ENCODE results near the gene GAP43.
"Not testable (repeated sequence)": the region's sequence is repeated elsewhere in the genome, so short reads cannot be mapped to it uniquely, and the experiment has no call there.

The GAP43 gene

GRCh38 chr3:115698851-115699591 is 75.7 kb downstream of the GAP43 start:
- peak; percentile 34 for DNase-seq (ENCODE audit: low spot score)

- no peak for DNase-seq (ENCODE audit: low spot score)
Measured at GRCh38 chr3:115699706-115700105, 76.4 kb downstream of the GAP43 start.

DNA sequence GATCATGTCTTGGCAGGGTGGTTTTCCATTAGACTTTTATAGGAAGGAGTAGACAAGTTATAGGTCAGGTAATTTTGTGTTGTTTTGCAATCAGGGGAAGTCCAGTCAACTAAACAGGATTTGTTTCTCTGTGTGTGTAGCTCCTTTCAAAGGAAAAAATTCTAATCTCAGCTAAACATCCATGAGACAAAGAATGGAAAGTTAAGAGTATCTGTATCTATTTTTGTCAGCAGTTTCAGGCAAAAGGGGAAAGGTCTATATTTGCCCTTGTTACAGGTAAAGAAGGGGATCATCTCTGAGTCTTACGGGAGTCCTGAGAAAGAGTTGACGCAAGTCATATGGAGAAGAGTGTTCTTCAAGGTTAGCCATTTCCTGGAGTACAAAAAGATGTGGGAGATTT is 79.3 kb downstream of the GAP43 start:
- DNase-seq (ENCODE audit: low spot score) = no peak

GRCh38 chr3:115704661-115705338 is 81.5 kb downstream of the GAP43 start:
- no peak for DNase-seq (ENCODE audit: low spot score)

DNA sequence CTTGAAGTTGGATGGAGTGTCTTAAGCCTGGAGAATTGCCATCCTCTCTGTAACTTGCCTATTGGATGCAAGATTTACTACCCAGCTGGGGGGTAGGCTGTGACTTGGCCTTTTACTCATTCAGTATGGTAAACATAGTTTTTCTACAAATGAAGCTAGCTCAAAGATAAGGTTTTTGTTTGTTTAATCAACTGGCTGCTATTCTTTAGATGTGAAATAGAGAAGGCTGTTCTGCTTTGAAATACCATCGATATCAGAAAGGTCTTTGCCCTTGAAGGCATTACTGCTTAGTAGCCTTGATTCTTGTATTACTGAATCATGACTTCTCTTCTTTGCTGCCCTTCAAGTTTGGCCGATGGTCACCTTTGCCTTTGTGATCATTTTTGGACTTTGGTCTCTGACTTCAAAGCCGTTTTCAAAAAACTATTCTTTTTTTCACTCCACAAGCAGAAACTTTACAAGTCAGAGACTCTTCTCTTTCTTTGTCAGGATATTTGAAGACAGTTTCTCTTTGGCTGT is 83.1 kb downstream of the GAP43 start:
- DNase-seq (ENCODE audit: low spot score) = no peak

DNA sequence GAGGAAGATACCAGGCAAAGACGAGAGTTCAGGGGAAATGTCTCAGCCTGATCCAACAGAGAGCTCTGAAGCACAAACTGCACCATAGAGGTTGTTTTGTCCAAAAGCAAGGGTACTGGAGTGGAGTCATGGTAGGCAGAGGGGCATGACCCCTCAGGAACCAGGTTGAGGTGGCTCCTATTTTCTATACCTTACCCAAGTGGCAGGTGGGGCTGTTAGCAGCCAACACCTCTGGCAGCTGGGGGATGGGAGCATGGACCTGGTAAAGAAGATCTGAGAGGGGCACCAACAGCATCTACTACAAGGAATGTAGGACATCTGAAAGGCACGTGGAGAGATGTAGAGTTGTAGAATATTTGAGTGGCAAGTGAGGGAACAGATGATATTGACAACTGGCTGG is 85.2 kb downstream of the GAP43 start:
- no peak for DNase-seq (ENCODE audit: low spot score)

- DNase-seq (ENCODE audit: low spot score) = no peak
Measured at GRCh38 chr3:115709093-115709492, 85.8 kb downstream of the GAP43 start.

GRCh38 chr3:115709931-115710330 is 86.6 kb downstream of the GAP43 start:
- no peak for DNase-seq (ENCODE audit: low spot score)

GRCh38 chr3:115710799-115711198 is 87.5 kb downstream of the GAP43 start:
- no peak for DNase-seq (ENCODE audit: low spot score)

DNA sequence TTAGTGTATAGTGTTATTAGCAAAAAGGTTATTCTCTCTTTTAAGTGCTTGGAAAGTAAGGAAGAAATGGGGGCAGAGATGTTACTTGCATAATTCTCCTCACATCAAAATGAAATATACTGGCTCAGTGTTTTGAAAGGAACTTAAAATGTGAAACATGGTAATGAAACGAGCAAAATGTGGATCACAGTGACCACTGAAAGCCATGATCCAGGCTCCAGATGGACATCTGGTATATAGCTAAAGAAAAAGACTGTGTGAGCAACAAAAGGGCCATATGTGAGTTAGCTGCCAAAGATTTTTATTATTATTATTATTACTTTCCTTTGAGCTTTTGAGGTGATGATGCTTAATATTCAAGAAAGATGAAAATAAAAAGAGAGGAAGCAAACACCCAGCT is 89.6 kb downstream of the GAP43 start:
- no peak for DNase-seq (ENCODE audit: low spot score)

- peak; percentile 82 for DNase-seq (ENCODE audit: low spot score)
Measured at GRCh38 chr3:115713284-115713683, 90.0 kb downstream of the GAP43 start.

- DNase-seq (ENCODE audit: low spot score) = no peak
Measured at GRCh38 chr3:115715241-115715745, 92.0 kb downstream of the GAP43 start.

- DNase-seq (ENCODE audit: low spot score) = no peak
Measured at GRCh38 chr3:115720983-115721382, 97.7 kb downstream of the GAP43 start.

DNA sequence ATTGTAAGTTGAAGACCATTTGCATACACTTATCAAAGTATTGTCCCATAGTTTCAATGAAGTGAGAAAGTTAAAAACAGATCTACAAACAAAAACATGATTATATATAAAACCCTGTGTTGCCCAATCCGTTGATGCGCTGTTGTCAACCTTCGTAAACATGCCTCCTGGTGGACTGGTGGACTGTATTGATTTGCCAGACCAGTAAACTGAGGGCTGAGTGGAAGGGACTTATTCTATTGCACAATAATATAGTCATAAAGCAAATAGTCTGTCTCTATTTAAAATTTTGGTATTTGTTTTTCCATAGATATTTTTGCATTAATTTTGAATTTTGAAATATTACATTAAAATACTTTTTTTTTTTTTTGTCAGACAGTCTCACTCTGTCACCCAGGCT is 102.5 kb downstream of the GAP43 start:
- no peak for DNase-seq (ENCODE audit: low spot score)

GRCh38 chr3:115727135-115727534 is 103.8 kb downstream of the GAP43 start:
- DNase-seq (ENCODE audit: low spot score) = no peak

- no peak for DNase-seq (ENCODE audit: low spot score)
Measured at GRCh38 chr3:115728013-115728412, 104.7 kb downstream of the GAP43 start.

DNA sequence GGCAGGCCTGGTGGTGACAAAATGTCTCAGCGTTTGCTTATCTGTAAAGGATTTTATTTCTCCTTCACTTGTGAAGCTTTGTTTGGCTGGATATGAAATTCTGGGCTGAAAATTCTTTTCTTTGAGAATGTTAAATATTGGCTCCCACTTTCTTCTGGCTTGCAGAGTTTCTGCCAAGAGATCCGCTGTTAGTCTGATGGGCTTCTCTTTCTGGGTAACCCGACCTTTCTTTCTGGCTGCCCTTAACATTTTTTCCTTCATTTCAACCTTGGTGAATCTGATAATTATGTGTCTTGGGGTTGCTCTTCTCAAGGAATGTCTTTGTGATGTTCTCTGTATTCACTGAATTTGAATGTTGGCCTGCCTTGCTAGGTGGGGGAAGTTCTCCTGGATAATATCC is 113.0 kb downstream of the GAP43 start:
- not testable (repeated sequence) for DNase-seq (ENCODE audit: low spot score)

- DNase-seq (ENCODE audit: low spot score) = no peak
Measured at GRCh38 chr3:115741650-115742049, 118.3 kb downstream of the GAP43 start.

- not testable (repeated sequence) for DNase-seq (ENCODE audit: low spot score)
Measured at GRCh38 chr3:115744516-115744915, 121.2 kb downstream of the GAP43 start.

DNA sequence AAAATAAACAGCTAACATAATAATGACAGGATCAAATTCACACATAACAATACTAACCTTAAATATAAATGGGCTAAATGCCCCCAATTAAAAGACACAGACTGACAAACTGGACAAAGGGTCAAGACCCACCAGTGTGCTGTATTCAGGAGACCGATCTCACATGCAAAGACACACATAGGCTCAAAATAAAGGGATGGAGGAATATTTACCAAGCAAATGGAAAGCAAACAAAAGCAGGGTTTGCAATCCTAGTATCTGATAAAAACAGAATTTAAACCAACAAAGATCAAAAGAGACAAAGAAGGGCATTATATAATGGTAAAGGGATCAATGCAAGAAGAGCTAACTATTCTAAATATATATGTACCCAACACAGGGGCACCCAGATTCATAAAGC is 129.7 kb downstream of the GAP43 start:
- DNase-seq (ENCODE audit: low spot score) = not testable (repeated sequence)

GRCh38 chr3:115758076-115758763 is 134.9 kb downstream of the GAP43 start:
- DNase-seq (ENCODE audit: low spot score) = no peak

- peak; percentile 32 for DNase-seq (ENCODE audit: low spot score)
Measured at GRCh38 chr3:115760716-115761115, 137.4 kb downstream of the GAP43 start.

GRCh38 chr3:115761927-115762305 is 138.6 kb downstream of the GAP43 start:
- DNase-seq (ENCODE audit: low spot score) = no peak

Data from D341Med (cell line).